ENCODE data around the gene C2orf81.
"Not testable (repeated sequence)": the region's sequence is repeated elsewhere in the genome, so short reads cannot be mapped to it uniquely, and the experiment has no call there.

C2orf81 gene

GRCh38 chr2:74423231-74424095 is 2.0 kb upstream of the C2orf81 start:
- no peak for DNase-seq

GRCh38 chr2:74420443-74421103 is 846 bp downstream of the C2orf81 start:
- not testable (repeated sequence) for DNase-seq

GRCh38 chr2:74420006-74420405 is 1.4 kb downstream of the C2orf81 start:
- no peak for DNase-seq

GRCh38 chr2:74419345-74419744 is 2.1 kb downstream of the C2orf81 start:
- no peak for DNase-seq

GRCh38 chr2:74418312-74418711 is 3.1 kb downstream of the C2orf81 start:
- DNase-seq: no peak

- no peak for DNase-seq
Observed at GRCh38 chr2:74417763-74418162, 3.7 kb downstream of the C2orf81 start.

- DNase-seq: no peak
Observed at GRCh38 chr2:74417197-74417596, 4.2 kb downstream of the C2orf81 start.

- no peak for DNase-seq
Observed at GRCh38 chr2:74416778-74417177, 4.6 kb downstream of the C2orf81 start.

GRCh38 chr2:74415762-74416395 is 5.5 kb downstream of the C2orf81 start:
- DNase-seq: no peak

GRCh38 chr2:74414881-74415761 is 6.3 kb downstream of the C2orf81 start:
- DNase-seq: no peak

GRCh38 chr2:74414441-74414840 is 7.0 kb downstream of the C2orf81 start:
- no peak for DNase-seq

- DNase-seq: no peak
Observed at GRCh38 chr2:74413001-74413698, 8.3 kb downstream of the C2orf81 start.

- no peak for DNase-seq
Observed at GRCh38 chr2:74407682-74408081, 13.7 kb downstream of the C2orf81 start.

- DNase-seq: no peak
Observed at GRCh38 chr2:74406035-74406434, 15.4 kb downstream of the C2orf81 start.

GRCh38 chr2:74401891-74402290 is 19.5 kb downstream of the C2orf81 start:
- DNase-seq: no peak

GRCh38 chr2:74399785-74400184 is 21.6 kb downstream of the C2orf81 start:
- DNase-seq: peak; percentile 15

- DNase-seq: no peak
Observed at GRCh38 chr2:74396149-74396548, 25.3 kb downstream of the C2orf81 start.

GRCh38 chr2:74393525-74393924 is 27.9 kb downstream of the C2orf81 start:
- no peak for DNase-seq

- no peak for DNase-seq
Observed at GRCh38 chr2:74392449-74392743, 29.0 kb downstream of the C2orf81 start.

GRCh38 chr2:74391580-74392448 is 29.6 kb downstream of the C2orf81 start:
- DNase-seq: peak; percentile 92

GRCh38 chr2:74391209-74391579 is 30.2 kb downstream of the C2orf81 start:
- DNase-seq: peak; percentile 55
